Cardiac fibroblast (primary cell): Measurements from ENCODE around the gene ESPNL.

ENCODE experiments used
- DNase-seq, 2 donors: peaks; one replicate each; pipeline versions ENCODE4 v3.0.0 to v3.0.0-alpha.2; 2010; ENCODE audit warnings: low read depth in 2 of 2
- H3K4me3 ChIP-seq, 2 donors: replicated peaks in 1 of 2; 1 replicate in 1 of 2; 2 replicates in 1 of 2; pipeline ENCODE4 v1.5.1; 2011; ENCODE audit warnings: low read depth in 2 of 2, low read length in 2 of 2, mild to moderate bottlenecking in 2 of 2, moderate library complexity in 1 of 2
- CTCF ChIP-seq: IDR thresholded peaks from one replicate; pipeline ENCODE4 v1.5.1; 2011; ENCODE audit warnings: low read depth, mild to moderate bottlenecking, low read length, inconsistent platforms

The ESPNL gene

GRCh38 chr2:238067939-238068338 is 32.2 kb upstream of the ESPNL start:
- TF ChIP-seq CTCF, result no peak
- DNase-seq, result no peak
- H3K4me3 ChIP-seq, result no peak overlapping the region

GRCh38 chr2:238069021-238069709 is 31.0 kb upstream of the ESPNL start:
- DNase-seq, result no peak
- H3K4me3 ChIP-seq, result no peak overlapping the region
- no peak for TF ChIP-seq CTCF

GRCh38 chr2:238069877-238070276 is 30.3 kb upstream of the ESPNL start:
- no peak for DNase-seq
- H3K4me3 ChIP-seq, result no peak overlapping the region
- TF ChIP-seq CTCF, result no peak

- no peak overlapping the region for H3K4me3 ChIP-seq
- TF ChIP-seq CTCF, result no peak
- DNase-seq, result no peak
These were observed 24.7 kb upstream of the ESPNL start for GRCh38 chr2:238075397-238075796.

DNA sequence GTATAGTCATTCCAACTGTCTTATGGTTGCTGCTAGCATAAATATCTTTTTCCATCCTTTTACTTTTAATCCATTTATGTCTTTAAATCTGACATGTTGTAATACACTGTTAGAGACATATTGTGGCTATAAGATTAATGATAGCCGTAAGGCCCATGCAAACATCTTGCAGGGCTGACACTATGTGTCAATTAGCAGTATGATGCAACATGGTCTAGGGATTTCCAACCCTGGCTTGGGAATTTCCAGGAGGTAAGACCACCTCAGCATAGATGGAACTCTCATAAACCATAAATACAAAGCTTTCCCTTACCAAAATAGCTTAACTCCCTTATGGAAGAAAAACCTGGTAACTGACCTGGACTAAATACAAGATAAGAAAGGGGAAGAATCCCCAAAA is 22.8 kb upstream of the ESPNL start:
- H3K4me3 ChIP-seq, result no peak overlapping the region
- no peak for DNase-seq
- TF ChIP-seq CTCF, result no peak

DNA sequence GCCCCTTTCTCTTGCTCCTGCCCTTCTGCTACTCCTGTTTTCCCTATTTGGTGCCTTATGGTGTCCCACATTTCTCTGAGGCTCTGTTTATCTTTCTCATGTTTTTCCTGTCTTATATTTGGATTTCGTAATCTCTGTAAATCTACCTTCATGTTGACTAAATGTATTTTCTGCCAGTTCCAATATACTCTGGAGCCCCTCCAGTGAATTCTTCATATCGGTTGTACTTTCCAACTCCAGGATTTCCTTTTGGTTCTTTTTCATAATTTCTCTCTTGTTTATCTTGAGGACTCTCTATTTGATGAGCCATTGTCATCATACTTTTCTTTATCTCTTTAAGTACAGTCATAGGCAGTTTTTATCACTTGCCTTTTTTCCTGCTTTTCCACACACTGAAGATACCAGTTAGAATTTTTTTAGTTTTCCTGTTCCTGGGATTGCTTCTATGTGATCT is 20.2 kb upstream of the ESPNL start:
- no peak overlapping the region for H3K4me3 ChIP-seq
- no peak for DNase-seq
- no peak for TF ChIP-seq CTCF

DNA sequence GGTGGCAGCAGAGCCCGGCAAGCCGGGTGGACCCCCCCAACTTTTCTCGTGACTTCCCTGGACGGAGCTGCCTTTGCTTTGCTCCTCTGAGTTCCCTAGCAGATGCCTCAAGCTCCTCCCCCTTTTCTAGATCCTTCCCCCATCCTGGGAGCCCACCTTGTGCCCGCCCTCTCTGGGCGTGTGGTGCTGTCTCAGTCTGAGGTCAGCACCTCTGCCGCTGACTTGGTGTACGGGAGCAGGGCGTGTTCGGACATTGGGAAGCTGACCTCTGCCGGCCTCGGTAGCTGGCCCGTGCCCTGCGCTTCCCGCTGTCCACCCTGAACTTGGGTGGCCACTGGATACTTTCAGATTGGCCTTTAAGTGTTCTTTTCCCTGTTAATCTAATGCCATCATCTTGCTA is 19.6 kb upstream of the ESPNL start:
- no peak overlapping the region for H3K4me3 ChIP-seq
- no peak for DNase-seq
- TF ChIP-seq CTCF, result no peak
